GM12892 (cell line): ENCODE results near the gene CNOT8.
"Not testable (repeated sequence)": the region's sequence is repeated elsewhere in the genome, so short reads cannot be mapped to it uniquely, and the experiment has no call there.

Source experiments
- POLR2A ChIP-seq: IDR thresholded peaks from 2 replicates; pipeline ENCODE4 v1.6.1; 2011; ENCODE audit warnings: low read depth, low read length, control low read depth
- POLR2AphosphoS5 ChIP-seq: IDR thresholded peaks from 2 replicates; pipeline ENCODE4 v1.6.1; 2011; ENCODE audit warnings: low read depth, low read length, control low read depth
- TAF1 ChIP-seq: IDR thresholded peaks from 2 replicates; pipeline ENCODE4 v1.6.1; 2011; ENCODE audit warnings: low read depth, mild to moderate bottlenecking, control low read depth, low read length, borderline replicate concordance

DNA sequence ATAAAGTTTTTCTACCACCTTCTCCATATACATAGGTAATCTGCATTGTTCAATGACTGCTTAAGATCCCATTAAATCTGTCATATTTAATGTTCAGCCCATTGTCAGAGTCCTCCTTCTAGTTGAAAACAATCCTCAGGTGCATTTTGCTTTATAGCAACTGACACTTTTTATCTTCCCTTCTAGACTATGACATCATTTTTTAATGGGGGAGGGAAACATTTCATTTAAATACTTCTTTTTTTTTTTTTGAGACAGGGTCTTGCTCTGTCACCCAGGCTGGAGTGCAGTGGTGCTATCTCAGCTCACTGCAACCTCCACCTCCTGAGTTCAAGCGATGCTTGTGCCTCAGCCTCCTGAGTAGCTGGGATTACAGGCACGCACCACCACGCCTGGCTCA lies 25.6 kb upstream of the CNOT8 start:
- not testable (repeated sequence) for TF ChIP-seq POLR2A, POLR2AphosphoS5, TAF1
